NOMO-1 treated with DMSO at 0.1 percent for 48 hours (cell line): Measurements from ENCODE around the gene TESK2.
"Not testable (repeated sequence)": the region's sequence is repeated elsewhere in the genome, so short reads cannot be mapped to it uniquely, and the experiment has no call there.

Experiments used
- DNase-seq: peaks from one replicate; lab custom pipeline; 2025; ENCODE audit not compliant: unreplicated experiment; lab: John Stamatoyannopoulos, UW

TESK2 gene, protein sequence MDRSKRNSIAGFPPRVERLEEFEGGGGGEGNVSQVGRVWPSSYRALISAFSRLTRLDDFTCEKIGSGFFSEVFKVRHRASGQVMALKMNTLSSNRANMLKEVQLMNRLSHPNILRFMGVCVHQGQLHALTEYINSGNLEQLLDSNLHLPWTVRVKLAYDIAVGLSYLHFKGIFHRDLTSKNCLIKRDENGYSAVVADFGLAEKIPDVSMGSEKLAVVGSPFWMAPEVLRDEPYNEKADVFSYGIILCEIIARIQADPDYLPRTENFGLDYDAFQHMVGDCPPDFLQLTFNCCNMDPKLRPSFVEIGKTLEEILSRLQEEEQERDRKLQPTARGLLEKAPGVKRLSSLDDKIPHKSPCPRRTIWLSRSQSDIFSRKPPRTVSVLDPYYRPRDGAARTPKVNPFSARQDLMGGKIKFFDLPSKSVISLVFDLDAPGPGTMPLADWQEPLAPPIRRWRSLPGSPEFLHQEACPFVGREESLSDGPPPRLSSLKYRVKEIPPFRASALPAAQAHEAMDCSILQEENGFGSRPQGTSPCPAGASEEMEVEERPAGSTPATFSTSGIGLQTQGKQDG

GRCh38 chr1:45490626-45491486 lies at the start of gene TESK2:
Gene TESK2, minus strand, starts transcription at chr1:45491163. Its CDS starts 33,378 bp downstream, at chr1:45457785.
- DNase-seq, result peak; percentile 100

GRCh38 chr1:45536886-45537285 lies 45.9 kb upstream of the TESK2 start:
- DNase-seq, result no peak

DNA sequence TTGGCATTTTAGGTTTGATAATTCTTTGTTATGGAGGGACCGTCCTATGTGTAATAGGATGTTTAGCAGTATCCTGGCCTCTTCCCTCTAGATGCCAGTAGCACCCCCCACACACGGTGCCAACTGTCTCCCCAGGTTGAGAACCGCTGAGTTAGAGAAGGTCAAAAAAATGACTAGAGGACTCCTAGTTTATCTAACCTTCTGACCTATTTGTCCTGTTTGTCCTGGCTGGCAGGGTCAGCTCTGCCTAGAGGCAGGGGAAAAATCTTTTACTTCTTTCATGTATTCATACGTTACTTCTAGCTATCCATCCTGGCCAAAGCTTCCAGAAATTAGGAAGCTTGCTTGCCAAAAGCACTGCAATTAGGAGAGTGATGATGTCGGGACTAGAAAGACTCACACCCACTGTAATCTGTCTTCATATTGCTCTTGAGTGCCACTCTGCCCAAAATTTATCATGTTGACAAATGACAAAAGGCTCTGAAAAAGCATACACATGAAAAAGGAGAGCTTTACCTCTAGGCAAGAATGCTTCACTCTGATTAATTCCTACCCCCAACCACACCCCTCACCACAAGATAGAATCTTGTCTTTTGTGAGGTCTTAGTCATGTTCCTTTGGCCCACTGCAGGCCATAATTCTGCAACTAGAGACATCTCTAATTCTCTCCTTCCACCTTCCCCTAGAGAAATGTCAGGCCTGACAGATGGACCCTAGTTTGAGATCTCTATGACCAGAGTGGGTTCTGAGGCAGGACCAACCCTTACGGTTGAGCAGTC lies 45.2 kb upstream of the TESK2 start:
- no peak for DNase-seq

DNA sequence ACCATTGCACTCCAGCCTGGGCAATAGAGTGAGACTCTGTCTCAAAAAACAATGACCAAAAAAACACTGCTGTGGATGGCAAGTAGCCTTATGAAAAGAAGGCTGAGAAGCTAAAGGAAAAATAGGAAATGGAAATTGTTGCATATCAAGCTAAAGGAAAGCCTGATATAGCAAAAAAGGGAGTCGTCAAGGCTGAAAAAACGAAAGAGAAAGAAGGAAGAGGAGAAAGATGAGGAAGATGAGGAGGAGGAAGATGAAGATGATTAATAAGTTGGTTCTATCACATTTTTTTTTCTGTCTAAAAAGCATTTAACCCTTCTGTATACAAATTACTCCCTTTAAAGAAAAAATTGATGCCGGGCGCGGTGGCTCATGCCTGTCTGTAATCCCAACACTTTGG lies 40.9 kb upstream of the TESK2 start:
- peak; percentile 37 for DNase-seq

DNA sequence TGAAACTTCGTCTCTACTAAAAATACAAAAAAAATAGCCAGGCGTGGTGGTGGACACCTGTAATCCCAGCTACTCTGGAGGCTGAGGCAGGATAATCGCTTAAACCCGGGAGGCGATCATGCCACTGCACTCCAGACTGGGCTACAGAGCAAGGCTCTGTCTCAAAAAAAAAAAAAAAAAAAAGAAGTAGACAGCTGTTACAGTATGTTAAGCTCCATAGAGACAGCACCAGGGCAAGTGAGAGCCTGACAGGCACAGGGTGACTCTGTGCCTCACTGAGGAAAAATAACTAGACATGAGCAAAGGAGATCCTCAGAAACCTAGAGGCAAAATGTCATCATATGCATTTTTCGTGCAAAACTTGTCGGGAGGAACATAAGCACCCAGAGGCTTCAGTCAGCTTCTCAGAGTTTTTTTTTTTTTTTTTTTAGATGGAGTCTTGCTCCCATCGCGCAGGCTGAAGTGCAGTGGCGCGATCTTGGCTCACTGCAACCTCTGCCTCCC lies 39.7 kb upstream of the TESK2 start:
- no peak for DNase-seq

DNA sequence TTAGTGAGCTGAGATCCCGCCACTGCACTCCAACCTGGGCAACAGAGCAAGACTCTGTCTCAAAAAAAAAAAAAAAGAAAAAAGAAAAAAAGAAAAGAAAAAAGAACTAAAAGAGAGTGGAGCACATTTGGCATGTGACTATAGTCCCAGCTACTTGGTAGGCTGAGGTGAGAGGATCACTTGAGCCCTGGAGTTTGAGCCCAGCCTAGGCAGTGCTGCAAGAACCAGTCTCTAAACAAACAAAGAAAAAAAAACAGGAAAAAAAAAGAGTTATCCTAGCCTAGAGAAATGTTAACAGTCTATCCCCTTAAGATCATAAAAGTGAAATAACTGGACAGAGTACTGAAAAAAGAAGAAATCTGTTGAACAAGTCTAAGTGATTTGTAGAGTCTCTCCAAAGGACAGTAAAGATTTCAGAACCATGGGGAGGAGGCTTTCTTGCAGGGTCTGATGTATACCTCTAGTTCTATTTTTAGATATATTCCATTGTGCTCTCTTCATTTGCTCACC lies 35.2 kb upstream of the TESK2 start:
- no peak for DNase-seq

- DNase-seq, result not testable (repeated sequence)
Measured at GRCh38 chr1:45523975-45524374, 33.0 kb upstream of the TESK2 start.

DNA sequence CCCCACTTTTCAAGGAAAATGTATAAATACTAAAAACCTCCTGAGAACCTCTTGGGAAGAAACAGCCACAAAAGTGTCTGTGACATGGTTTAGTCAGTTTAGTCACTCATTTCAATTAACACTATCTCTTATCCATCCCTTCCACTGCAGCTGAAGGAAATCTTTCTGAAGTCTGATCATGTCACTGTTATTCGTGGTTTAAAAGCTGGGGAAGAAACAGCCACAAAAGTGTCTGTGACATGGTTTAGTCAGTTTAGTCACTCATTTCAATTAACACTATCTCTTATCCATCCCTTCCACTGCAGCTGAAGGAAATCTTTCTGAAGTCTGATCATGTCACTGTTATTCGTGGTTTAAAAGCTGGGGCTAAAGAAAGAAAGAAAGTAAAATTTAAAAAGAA lies 32.6 kb upstream of the TESK2 start:
- not testable (repeated sequence) for DNase-seq

DNA sequence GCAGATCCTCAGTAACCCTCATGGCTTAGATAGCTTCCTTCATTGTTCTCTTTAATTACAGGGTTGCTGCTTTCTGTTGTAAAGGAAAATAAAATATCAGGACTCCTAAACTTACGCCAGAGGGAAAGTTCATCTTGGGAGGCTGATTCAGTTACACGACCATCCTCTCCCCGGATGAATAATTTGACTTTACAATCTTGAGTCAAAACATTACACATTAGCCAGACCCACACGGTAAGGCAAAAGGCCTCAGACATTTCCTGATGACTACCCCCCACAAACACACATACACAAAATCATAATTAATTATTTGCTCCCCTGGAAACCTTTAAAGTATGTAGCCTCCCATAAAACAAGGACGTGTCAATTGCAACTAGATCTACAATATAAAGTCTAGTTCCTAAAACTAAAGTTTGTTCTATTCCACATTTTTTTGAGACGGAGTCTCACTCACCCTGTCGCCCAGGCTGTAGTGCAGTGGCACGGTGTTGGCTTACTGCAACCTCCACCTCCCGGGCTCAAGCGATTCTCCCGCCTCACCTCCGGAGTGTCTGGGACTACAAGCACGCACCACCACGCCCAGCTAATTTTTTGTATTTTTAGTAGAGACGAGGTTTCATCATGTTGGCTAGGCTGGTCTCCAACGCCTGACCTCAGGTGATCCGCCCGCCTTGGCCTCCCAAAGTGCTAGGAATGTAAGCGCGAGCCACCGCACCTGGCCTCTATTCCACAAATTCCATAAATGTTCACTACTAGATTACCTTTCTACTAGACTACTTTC lies 31.6 kb upstream of the TESK2 start:
- DNase-seq, result no peak

DNA sequence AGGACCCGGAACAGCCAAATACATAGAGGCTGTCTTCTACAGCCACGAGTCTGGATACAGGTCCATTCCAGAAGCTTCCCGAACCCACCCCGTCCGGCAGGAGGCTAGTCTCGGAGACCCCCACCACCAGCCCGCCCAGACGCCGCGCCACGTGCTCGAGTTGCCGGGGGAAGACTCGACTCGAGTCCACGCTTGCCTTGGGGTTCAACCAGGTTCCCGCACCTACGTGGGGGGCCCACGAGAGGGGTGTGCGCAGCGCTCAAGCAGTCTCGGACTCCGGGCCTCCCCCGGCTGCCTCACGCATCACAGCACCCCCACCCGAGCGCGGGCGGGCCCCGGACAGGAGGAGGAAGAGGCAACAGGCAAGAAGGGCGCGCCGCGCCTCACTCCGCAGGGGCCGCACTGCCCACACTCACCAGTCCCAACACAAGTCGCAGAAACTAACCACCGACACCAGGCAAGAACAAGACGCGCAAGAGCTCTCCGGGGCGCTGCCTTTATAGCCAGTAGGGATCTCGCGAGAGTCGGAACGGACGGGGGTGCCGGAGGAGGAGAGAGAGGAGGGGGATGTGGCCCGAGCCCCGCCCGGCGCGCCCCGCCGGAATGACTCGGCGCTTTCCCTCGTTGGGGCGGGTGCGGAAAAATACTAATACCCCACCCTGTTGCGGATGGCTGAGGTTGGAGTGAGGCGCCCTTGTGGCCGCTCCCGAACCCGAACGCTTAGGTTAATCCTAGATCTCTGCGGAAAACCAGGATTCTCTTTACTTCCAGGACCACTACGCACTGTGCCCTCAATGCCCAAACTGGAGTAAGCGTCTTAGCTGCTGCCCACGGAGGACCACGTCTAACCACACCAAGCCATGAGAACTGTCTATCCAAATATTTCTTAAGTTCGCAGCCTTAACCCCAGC lies 30.7 kb upstream of the TESK2 start, which contains the start of gene PRDX1:
Gene PRDX1, minus strand, starts transcription at position 472 of the 911 bp plus-strand sequence. CDS start 2,841 bp downstream, outside the sequence.
- DNase-seq, result peak; percentile 95

DNA sequence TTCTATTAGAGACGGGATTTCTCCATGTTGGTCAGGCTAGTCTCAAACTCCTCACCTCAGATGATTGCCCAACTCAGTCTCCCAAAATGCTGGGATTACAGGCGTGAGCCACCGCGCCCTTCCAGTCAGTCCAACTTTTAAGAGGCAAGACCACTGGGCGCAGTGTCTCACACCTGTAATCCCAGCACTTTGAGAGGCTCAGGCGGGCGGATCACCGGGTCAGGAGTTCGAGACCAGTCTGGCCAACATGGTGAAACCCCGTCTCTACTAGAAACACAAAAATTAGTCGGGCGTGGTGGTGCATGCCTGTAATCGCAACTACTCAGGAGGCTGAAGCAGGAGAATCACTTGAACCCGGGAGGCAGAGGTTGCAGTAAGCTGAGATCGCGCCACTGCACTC lies 28.8 kb upstream of the TESK2 start:
- DNase-seq, result not testable (repeated sequence)

GRCh38 chr1:45518910-45519309 lies 27.9 kb upstream of the TESK2 start:
- no peak for DNase-seq

DNA sequence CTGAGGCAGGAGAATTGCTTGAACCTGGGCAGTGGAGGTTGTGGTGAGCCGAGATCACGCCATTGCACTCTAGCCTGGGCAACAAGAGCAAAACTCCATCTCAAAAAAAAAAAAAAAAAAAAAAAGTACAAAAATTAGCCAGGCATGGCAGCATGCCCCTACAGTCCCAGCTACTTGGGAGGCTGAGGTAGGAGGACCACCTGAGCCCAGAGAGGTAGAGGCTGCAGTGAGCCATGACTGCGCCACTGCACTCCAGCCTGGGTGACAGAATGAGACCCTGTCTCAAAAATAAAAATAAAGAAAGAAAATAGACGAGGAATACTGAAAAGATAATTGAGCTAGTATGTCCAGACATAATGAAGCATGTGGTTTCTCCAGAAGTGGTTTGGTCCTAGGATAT lies 27.4 kb upstream of the TESK2 start:
- not testable (repeated sequence) for DNase-seq

GRCh38 chr1:45516465-45516864 lies 25.5 kb upstream of the TESK2 start:
- DNase-seq, result no peak

- no peak for DNase-seq
Measured at GRCh38 chr1:45516036-45516435, 25.1 kb upstream of the TESK2 start.

GRCh38 chr1:45513532-45514260 lies 22.7 kb upstream of the TESK2 start:
- DNase-seq, result not testable (repeated sequence)

GRCh38 chr1:45512641-45513054 lies 21.7 kb upstream of the TESK2 start:
- DNase-seq, result peak; percentile 22
